Astrocyte of the cerebellum (primary cell): ENCODE data around the gene FKBP2.
A peak's percentile ranks its signal among the peaks of the same experiment; 100 is the strongest.

ENCODE experiments used
- DNase-seq: peaks from one replicate; pipeline ENCODE4 v3.0.0-alpha.2; 2011; ENCODE audit warnings: low read depth
- H3K4me3 ChIP-seq: 2 replicates; pipeline ENCODE4 v1.5.1; 2011; ENCODE audit warnings: mild to moderate bottlenecking, low read depth, low read length, moderate library complexity
- CTCF ChIP-seq: IDR thresholded peaks from 2 replicates; pipeline ENCODE4 v1.5.1; 2012; ENCODE audit warnings: low read length, low read depth, moderate library complexity, mild to moderate bottlenecking; ENCODE audit errors: missing control alignments
- in situ Hi-C: cut with HindIII; loops from 2 replicates; pipeline ENCODE4 v1.10.0; 2017; ENCODE audit warnings: low sequenced_read_pairs

Gene FKBP2

GRCh38 chr11:64247729-64248531 is 7.0 kb downstream of the FKBP2 start:
- TF ChIP-seq CTCF = no peak
- DNase-seq = no peak
- in situ Hi-C loops = no loop called here
- peak overlapping the region; percentile 65 for H3K4me3 ChIP-seq

GRCh38 chr11:64248578-64248977 is 7.7 kb downstream of the FKBP2 start:
- in situ Hi-C loops = no loop called here
- DNase-seq = no peak
- TF ChIP-seq CTCF = no peak
- H3K4me3 ChIP-seq = no peak overlapping the region

GRCh38 chr11:64249038-64249437 is 8.1 kb downstream of the FKBP2 start:
- no peak for DNase-seq
- no peak for TF ChIP-seq CTCF
- in situ Hi-C loops = no loop called here
- no peak overlapping the region for H3K4me3 ChIP-seq

GRCh38 chr11:64249563-64250414 is 8.9 kb downstream of the FKBP2 start:
- H3K4me3 ChIP-seq = no peak overlapping the region
- in situ Hi-C loops = no loop called here
- no peak for TF ChIP-seq CTCF
- DNase-seq = no peak

GRCh38 chr11:64250415-64251015 is 9.6 kb downstream of the FKBP2 start:
- peak overlapping the region; percentile 50 for H3K4me3 ChIP-seq
- no peak for DNase-seq
- in situ Hi-C loops = no loop called here
- no peak for TF ChIP-seq CTCF

- H3K4me3 ChIP-seq = peak within 1 kb of the TSS; percentile 50
- in situ Hi-C loops = no loop called here
- no peak for DNase-seq
- TF ChIP-seq CTCF = peak; percentile 53
Observed at GRCh38 chr11:64251016-64251752, 10.3 kb downstream of the FKBP2 start, which contains the start of gene PLCB3. Gene PLCB3, plus strand, starts transcription at chr11:64251530. Its CDS starts 120 bp downstream, at chr11:64251650.
